ENCODE data around the gene SPAG7. TPM values are rescaled to one million over a fixed set of nuclear protein-coding genes. Genes with fewer than 3 reads are reported as not detected.

The SPAG7 gene
- total RNA-seq: 10 to 100 TPM; 34.5 to 48.8 (median 39.5) TPM

- Histone ChIP-seq H3K36me3 (peaks cover 5 to 37% (median 11%) of the 10 kb centered on the region in 3 donors), H3K27ac (peak within 1 kb of the TSS; percentile 83 to 99 (median 98)), H3K27me3 (no peaks in the 10 kb centered on the region), H3K4me3 (peak within 1 kb of the TSS; percentile 37 to 84 (median 71)), H3K9me3 (no peaks in the 10 kb centered on the region), H3K4me1 (peaks cover 21 to 41% (median 25%) of the 10 kb centered on the region in 3 donors)
- intact Hi-C loops (cut with DNase I): no loop called here
- TF ChIP-seq CTCF (IDR thresholded peaks at IDR 0.05): no peak
- TF ChIP-seq POLR2A (IDR thresholded peaks at IDR 0.05): peak in 3 of 4 donors; percentile 9 to 83 (median 44)
- 1 to 2% methylated on average over 20 to 30 of the region's 66 CpGs for whole genome bisulfite sequencing, 2 donors
- peak; percentile 88 for DNase-seq
Measured at GRCh38 chr17:4967539-4968485, at the start of gene SPAG7. Gene SPAG7 (minus strand): TSS chr17:4967817. CDS start chr17:4967804, 13 bp downstream.

- TF ChIP-seq POLR2A (IDR thresholded peaks at IDR 0.05): no peak
- no peak for TF ChIP-seq CTCF (IDR thresholded peaks at IDR 0.05)
- Histone ChIP-seq H3K9me3 (no peaks in the 10 kb centered on the region), H3K4me1 (no peaks in the 10 kb centered on the region), H3K27ac (no peak overlapping the region), H3K27me3 (no peaks in the 10 kb centered on the region), H3K4me3 (no peak overlapping the region), H3K36me3 (peaks cover 32 to 100% (median 36%) of the 10 kb centered on the region in 3 donors)
- 70 to 90% methylated on average over 2 of the region's 4 CpGs for WGBS, 2 donors
- intact Hi-C loops (cut with DNase I): no loop called here
- no peak for DNase-seq
Measured at GRCh38 chr17:5014357-5014756, 46.7 kb upstream of the SPAG7 start.

GRCh38 chr17:5011928-5012327 is 44.3 kb upstream of the SPAG7 start:
- no peak for DNase-seq
- TF ChIP-seq POLR2A (IDR thresholded peaks at IDR 0.05) (no peak), CTCF (IDR thresholded peaks at IDR 0.05) (no peak)
- H3K27me3 ChIP-seq: no peaks in the 10 kb centered on the region
- H3K27ac ChIP-seq: no peak overlapping the region
- no peaks in the 10 kb centered on the region for H3K9me3 ChIP-seq
- H3K4me3 ChIP-seq: no peak overlapping the region
- WGBS, 2 donors: 53% methylated on average over 6 of the region's 6 CpGs; no CpG with 5 or more reads in 1 of the 2 donors
- intact Hi-C loops (cut with DNase I): no loop called here
- H3K4me1 ChIP-seq: no peaks in the 10 kb centered on the region
- H3K36me3 ChIP-seq: peaks cover 31 to 100% (median 41%) of the 10 kb centered on the region in 3 donors

- Histone ChIP-seq H3K27me3 (no peaks in the 10 kb centered on the region), H3K36me3 (peaks cover 63 to 83% (median 64%) of the 10 kb centered on the region in 3 donors), H3K27ac (no peak overlapping the region), H3K4me3 (no peak overlapping the region), H3K9me3 (no peaks in the 10 kb centered on the region), H3K4me1 (peaks cover 10 to 29% (median 19%) of the 10 kb centered on the region in 3 donors)
- TF ChIP-seq POLR2A (IDR thresholded peaks at IDR 0.05) (no peak), CTCF (IDR thresholded peaks at IDR 0.05) (no peak)
- intact Hi-C loops (cut with DNase I): no loop called here
- WGBS, 2 donors: 86 to 90% methylated on average over 11 to 13 of the region's 18 CpGs
- DNase-seq: no peak
Measured at GRCh38 chr17:5003214-5003867, 35.7 kb upstream of the SPAG7 start.
